ENCODE data around the gene EP400. TPM values are rescaled to one million over a fixed set of nuclear protein-coding genes. Genes with fewer than 3 reads are reported as not detected.

Gene EP400
- total RNA-seq, 1 donor from 2014 or later, result 10.2 TPM

- DNase-seq (ENCODE audit: low spot score in 2 of 2), result no peak
- FAIRE-seq, result no peak
These were observed 155.7 kb downstream of the EP400 start for GRCh38 chr12:132105467-132105866.

- DNase-seq (ENCODE audit: low spot score in 2 of 2) (no peak), FAIRE-seq (no peak)
These were observed 157.2 kb downstream of the EP400 start for GRCh38 chr12:132106921-132107320.

GRCh38 chr12:132108211-132108832 lies 158.6 kb downstream of the EP400 start:
- DNase-seq (ENCODE audit: low spot score in 2 of 2) (no peak), FAIRE-seq (no peak)

GRCh38 chr12:132109741-132110140 lies 160.0 kb downstream of the EP400 start:
- FAIRE-seq, result no peak
- DNase-seq (ENCODE audit: low spot score in 2 of 2), result no peak

- FAIRE-seq, result no peak
These were observed 160.9 kb downstream of the EP400 start for GRCh38 chr12:132110677-132111076.

GRCh38 chr12:132111654-132112304 lies 162.0 kb downstream of the EP400 start:
- FAIRE-seq (no peak), DNase-seq (ENCODE audit: low spot score in 2 of 2) (no peak)

More at GRCh38 chr12:132110677-132111076, 160.9 kb downstream of the EP400 start:
- DNase-seq (ENCODE audit: low spot score in 2 of 2), result no peak

GRCh38 chr12:132114667-132115066 lies 164.9 kb downstream of the EP400 start:
- FAIRE-seq (no peak), DNase-seq (ENCODE audit: low spot score in 2 of 2) (no peak)

GRCh38 chr12:132115500-132115899 lies 165.8 kb downstream of the EP400 start:
- FAIRE-seq, result no peak

GRCh38 chr12:132116709-132117557 lies 167.2 kb downstream of the EP400 start:
- DNase-seq (ENCODE audit: low spot score in 2 of 2), result no peak
- FAIRE-seq, result no peak

More at GRCh38 chr12:132115500-132115899, 165.8 kb downstream of the EP400 start:
- no peak for DNase-seq (ENCODE audit: low spot score in 2 of 2)

GRCh38 chr12:132117558-132117875 lies 167.8 kb downstream of the EP400 start:
- no peak for FAIRE-seq

GRCh38 chr12:132118876-132119275 lies 169.1 kb downstream of the EP400 start:
- FAIRE-seq (no peak), DNase-seq (ENCODE audit: low spot score in 2 of 2) (no peak)

More at GRCh38 chr12:132117558-132117875, 167.8 kb downstream of the EP400 start:
- no peak for DNase-seq (ENCODE audit: low spot score in 2 of 2)

- DNase-seq (ENCODE audit: low spot score in 2 of 2) (no peak), FAIRE-seq (no peak)
These were observed 171.5 kb downstream of the EP400 start for GRCh38 chr12:132121283-132121682.

- no peak for DNase-seq (ENCODE audit: low spot score in 2 of 2)
- no peak for FAIRE-seq
These were observed 174.4 kb downstream of the EP400 start for GRCh38 chr12:132123970-132124765.

- FAIRE-seq, result no peak
- no peak for DNase-seq (ENCODE audit: low spot score in 2 of 2)
These were observed 175.2 kb downstream of the EP400 start for GRCh38 chr12:132124766-132125425.

GRCh38 chr12:132125736-132126135 lies 176.0 kb downstream of the EP400 start:
- no peak for FAIRE-seq
- no peak for DNase-seq (ENCODE audit: low spot score in 2 of 2)

GRCh38 chr12:132127041-132127440 lies 177.3 kb downstream of the EP400 start:
- FAIRE-seq (no peak), DNase-seq (ENCODE audit: low spot score in 2 of 2) (no peak)

- DNase-seq (ENCODE audit: low spot score in 2 of 2) (no peak), FAIRE-seq (no peak)
These were observed 179.3 kb downstream of the EP400 start for GRCh38 chr12:132129007-132129406.

GRCh38 chr12:132130690-132131089 lies 180.9 kb downstream of the EP400 start:
- DNase-seq (ENCODE audit: low spot score in 2 of 2) (no peak), FAIRE-seq (no peak)

All from frontal cortex (tissue), 4 donors.